Measurements from ENCODE around the gene TMPRSS3.

The TMPRSS3 gene

DNA sequence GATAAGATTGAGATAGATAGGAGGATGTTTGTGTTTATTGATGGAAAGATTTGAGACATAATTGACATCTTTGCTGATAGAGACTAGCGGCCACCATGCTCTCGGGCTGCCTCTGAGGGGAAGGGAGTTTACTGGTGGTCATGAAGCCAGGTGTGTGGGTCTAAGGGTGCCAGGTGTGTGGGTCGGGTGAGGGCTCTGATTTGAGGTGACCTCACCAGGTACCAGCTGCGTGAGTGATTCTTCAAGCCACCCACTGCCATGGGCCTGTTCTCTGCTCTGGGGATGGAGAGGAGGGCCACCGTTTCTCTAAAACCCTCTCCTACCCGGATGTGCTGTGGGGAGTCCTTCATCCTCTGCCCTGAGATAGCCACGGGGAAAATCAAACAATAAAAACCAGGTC is 11.0 kb upstream of the TMPRSS3 start:
- no peak for DNase-seq

- no peak for DNase-seq
Observed at GRCh38 chr21:42406201-42406621, 10.4 kb upstream of the TMPRSS3 start.

GRCh38 chr21:42405064-42406013 is 9.5 kb upstream of the TMPRSS3 start:
- DNase-seq: no peak

GRCh38 chr21:42404539-42404938 is 8.7 kb upstream of the TMPRSS3 start:
- DNase-seq: no peak

DNA sequence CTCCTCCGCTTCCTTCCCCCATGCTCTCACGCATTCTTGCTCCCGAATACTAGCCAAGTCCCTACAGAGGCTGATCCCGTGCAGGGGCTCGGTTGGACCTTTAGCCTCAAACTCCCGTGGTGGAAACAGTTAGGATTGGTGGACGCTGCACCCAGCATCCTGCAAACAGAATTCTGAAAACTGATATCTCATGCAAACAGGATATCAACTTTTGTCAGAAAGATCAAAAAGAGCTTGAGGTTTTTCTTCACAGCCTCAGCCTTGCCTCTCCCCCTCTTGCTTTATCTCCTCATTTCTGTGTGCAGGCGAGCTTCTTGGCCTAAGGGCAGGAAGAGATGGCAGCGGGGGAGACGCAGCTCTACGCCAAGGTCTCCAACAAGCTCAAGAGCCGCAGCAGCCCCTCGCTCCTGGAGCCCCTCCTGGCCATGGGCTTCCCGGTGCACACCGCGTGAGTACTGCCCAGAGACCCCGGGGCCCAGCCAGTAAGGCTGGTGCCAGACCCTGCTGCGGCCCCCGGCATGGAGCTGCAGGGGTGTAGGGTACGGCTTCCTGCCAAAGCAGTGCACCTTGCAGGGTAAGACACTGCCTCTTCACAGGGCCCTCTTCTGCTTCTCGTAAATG is 7.9 kb upstream of the TMPRSS3 start, which contains the start of gene UBASH3A:
TSS of gene UBASH3A (plus strand) at position 292 of the 621 bp plus-strand sequence. CDS start at position 336, 44 bp downstream.
- no peak for DNase-seq

DNA sequence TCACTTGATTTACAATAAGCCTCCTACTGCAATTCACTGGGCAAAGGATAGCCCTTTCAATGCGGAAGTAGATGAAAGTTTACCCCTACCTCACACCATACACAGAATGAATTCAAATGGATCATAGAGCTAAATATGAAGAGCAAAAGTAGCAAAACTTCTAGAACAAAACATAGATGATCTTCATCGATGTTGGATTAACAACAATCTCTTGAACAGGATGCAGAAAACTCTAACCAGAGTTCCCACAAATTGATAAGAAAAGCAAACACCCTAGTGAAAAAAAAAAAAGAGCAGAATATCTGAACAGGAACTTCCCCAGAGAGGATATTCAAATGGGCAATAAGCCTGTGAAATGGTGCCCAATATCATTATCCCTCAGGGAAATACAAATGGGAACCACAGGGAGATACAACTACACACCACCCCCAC is 6.0 kb upstream of the TMPRSS3 start:
- DNase-seq: no peak

DNA sequence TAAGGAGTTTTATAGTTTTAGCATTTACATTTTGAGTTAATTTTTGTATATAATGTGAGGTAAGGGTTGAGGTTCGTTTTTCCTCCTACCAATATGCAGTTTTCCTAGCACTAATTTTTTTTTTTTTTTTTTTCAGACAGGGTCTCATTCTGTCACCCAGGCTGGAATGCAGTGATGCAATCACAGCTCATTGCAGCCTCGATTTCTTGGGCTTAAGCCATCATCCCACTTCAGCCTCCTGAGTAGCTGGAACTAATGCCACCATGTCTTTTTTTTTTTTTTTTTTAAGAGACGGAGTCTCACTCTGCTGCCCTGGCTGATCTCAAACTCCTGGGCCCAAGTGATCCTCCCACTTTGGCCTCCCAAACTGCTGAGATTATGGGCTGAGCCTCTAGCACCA is 5.3 kb upstream of the TMPRSS3 start:
- DNase-seq: no peak

DNA sequence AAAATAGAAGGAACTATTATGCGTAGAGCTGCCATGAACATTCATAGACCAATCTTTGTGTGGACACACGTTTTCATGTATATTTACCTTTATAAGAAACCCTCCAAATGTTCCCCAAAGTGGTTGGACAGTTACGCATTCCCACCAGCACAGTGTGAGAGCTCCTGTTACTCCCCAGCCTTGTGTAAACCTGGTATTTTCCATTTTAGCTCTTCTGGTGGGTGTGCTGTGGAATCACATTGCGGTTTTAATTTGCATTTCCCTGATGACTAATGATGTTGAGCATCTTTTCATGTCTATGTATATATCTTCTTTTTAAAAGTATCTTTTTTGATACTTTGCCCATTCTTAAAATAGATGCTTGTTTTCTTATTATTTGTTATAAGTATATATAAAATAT is 4.7 kb upstream of the TMPRSS3 start:
- no peak for DNase-seq

- no peak for DNase-seq
Observed at GRCh38 chr21:42398436-42399028, 2.7 kb upstream of the TMPRSS3 start.

DNA sequence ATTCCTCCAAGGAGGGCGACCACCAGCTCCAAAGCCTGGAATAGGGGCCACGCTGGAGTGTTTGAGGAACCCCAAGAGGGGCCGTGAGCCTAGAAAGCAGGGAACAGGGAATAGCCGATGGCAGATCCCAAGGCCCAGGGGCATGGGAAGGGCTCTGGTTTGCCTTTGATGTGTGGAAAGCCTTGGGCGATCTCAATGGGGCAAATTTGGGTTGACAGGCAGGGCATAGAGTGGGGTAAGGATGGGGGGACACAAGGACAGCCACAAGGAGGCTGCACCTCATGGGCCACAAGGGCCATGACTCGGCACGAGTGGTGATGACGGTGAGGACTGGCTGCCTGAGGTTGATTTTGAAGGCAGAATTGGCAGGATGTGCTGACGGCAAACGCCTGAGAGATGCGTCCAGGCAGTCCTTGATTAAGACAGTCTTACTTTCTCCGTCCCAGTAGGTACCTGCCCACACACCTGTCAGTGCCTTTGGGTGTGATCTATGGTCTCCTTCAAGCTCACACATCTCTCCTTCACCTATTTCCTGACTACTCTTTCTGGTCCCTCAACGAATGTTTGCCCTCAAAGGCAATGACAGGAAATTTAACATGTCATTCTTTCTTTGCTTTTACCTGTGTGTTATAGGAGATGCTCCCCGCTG is 2.0 kb upstream of the TMPRSS3 start:
- no peak for DNase-seq

GRCh38 chr21:42396799-42397745 is 1.2 kb upstream of the TMPRSS3 start:
- no peak for DNase-seq

GRCh38 chr21:42395302-42395701 is 550 bp downstream of the TMPRSS3 start:
- no peak for DNase-seq

DNA sequence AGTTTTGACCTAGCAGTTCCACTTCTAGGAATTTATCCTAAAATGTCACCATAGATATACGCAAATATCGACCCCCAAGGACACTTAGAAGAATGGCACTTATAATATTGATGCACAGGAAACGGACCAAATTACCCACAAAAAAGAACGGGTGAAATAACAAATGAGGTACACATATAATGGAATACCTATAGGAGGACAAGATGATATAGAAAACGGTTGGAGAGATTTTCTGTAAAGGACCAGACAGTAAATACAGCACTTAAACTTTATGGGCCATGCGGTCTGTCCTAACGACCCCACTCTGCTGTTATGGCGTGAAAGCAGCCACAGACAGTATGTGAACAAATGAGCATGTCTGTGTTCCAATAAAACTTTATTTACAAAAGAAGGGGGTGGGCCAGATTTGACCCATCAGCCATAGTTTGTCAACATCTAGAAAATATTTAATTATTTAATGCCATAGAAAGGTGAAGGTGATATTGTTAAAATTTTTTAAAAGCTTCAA is 2.4 kb downstream of the TMPRSS3 start:
- DNase-seq: no peak

DNA sequence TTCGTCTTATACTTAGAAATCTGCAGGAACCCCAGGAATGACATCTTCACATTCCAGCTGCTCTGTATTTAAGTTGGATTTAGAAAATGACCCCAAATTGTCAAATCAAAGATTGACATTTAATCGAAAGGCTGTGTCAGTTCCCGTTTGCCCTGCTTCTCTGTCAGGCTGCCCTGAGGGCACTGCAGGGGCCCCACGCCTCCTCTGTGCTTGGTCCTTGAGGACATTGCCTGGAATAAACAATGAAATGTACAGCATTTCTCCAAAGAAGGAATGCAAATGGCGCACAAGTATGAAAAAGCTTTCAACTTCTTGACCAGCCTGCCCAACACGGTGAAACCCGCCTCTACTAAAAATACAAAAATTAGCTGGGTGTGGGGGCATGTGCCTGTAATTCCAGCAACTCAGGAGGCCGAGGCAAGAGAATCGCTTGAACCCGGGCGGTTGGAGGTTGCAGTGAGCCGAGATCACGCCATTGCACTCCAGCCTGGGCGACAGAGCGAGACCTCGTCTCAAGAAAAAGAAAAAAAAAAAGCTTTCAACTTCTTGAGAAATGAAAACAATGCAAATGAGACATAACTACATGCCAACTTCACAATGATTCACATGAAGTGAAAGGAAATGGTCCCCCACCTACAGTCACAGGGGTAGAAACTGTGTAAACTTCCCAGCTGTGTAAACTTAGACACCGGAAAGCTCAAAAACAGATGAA is 3.0 kb downstream of the TMPRSS3 start:
- DNase-seq: no peak

DNA sequence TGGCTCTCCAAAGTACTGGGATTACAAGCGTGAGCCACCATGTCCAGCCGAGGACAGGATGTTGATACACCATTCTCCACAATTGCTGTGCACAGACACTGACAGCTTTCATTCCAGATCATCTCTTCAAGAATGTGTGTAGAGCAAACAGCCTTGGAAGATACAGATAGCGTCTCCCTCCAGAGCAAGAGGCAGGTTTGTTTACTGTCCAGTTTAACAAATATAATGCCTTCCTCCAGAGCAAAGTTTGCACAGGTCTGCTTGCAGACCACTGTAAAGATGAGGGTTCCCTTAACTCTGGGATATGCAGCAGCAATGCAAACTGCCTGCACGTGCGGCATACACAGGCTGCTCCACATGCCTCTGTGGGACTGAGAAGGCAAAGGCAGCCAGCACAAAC is 4.6 kb downstream of the TMPRSS3 start:
- no peak for DNase-seq

- no peak for DNase-seq
Observed at GRCh38 chr21:42390696-42391095, 5.2 kb downstream of the TMPRSS3 start.

DNA sequence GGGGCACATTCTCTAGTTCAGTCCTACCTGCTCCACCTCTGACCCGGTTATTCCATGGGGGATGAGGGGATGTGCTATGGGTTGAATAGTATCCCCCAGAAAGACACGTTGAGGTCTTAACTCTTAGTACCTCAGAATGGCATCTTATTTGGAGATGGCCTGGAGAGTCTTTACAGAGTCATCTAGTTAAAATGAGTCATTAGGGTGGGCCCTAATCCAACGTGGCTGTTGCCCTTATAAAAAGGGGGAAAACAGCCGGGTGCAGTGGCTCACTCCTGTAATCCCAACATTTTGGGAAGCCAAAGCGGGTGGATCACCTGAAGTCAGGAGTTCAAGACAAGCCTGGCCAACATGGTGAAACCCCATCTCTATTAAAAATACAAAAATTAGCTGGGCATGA is 5.7 kb downstream of the TMPRSS3 start:
- no peak for DNase-seq

DNA sequence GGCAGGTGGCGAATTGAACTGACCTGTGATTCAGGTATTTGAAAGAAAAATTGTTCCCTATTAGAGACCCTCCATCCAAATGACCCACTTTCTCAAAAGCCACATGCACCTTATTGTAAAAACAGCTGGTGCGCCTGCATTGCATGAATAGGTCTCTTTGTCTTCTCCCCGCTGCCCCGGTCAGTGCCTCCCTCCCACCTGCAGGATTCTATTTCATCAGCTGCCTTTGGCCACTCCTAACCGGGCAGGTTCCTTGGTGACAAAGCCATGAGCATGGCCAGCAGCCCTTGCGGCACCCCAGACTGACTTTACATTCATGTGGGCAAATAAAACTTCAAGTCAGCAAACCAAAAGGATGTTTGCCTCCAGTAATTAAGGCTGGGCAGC is 6.4 kb downstream of the TMPRSS3 start:
- peak; percentile 18 to 60 for DNase-seq

DNA sequence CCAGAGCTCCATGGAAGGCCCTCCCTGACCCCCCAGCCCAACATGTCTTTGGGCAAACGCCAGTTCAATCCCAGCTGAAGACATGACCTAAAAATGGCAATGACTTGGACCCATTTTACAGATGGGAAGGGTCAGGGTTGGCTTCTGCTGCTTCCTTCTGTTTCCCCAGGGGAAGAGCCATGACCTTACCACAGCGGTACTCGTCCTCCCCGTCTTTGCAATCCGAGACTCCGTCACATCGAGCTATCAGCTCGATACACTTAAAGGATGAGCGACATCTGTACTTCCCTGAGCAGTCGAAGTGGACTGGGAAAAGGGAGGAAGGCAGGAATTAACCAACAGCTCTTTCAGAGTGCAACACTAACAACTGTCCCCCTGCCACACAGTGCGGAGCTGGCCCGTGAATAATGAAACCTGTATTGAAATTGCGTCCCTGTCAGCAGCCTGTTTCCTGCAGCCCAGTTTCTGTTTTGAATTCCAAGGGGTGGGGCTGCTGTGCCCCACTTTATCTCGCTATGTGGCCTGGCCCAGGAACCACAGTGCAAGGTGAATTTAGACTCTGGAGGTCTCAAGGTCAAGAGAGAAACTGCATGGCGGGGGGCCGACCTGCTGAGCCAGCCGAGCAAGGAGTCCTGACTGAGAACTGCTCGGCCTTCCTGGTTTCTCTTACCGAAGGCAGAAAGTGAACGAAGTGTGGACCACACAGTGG is 7.0 kb downstream of the TMPRSS3 start:
- no peak for DNase-seq

DNA sequence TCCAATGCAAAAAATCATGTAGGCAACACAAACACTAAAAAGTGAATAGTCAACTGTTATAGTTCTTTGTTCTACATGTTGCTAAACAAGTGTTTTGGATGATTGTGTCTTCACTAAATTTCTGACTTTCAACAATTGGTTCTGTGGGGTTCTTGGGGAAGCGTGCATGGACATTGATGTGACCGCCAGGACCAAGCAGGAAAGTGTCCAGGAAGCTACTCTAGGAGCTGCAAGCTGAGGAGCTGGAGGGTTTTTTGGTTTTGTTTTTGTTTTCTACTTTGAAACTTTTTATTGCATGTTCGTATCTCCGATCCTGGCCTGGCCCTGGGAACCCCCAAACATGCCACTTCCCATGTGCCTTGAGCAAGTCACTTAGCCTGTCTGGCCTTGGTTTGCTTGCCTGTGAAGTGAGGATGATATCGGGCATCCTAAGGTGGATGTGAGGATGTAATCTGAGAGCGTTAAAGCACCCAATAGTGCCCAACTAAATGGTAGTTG is 8.0 kb downstream of the TMPRSS3 start:
- no peak for DNase-seq
